HG02759 (cell line): ENCODE data around the gene GTF2A1.
"Not testable (repeated sequence)": the region's sequence is repeated elsewhere in the genome, so short reads cannot be mapped to it uniquely, and the experiment has no call there.

Source experiments
- ATAC-seq: cut with Tn5 transposase; IDR thresholded peaks from one replicate; pipeline ENCODE4 v1.9.1; 2021; ENCODE audit warnings: mild to moderate bottlenecking, moderate library complexity; ENCODE audit not compliant: unreplicated experiment

The GTF2A1 gene

GRCh38 chr14:81220830-81221578 lies at the start of gene GTF2A1:
Gene GTF2A1, minus strand, starts transcription at chr14:81220959. Its CDS starts 441 bp downstream, at chr14:81220518.
- ATAC-seq = peak; percentile 80

GRCh38 chr14:81269979-81270375 lies 49.2 kb upstream of the GTF2A1 start:
- ATAC-seq = no peak

GRCh38 chr14:81269100-81269978 lies 48.6 kb upstream of the GTF2A1 start:
- peak; percentile 75 for ATAC-seq

- ATAC-seq = no peak
Observed at GRCh38 chr14:81268016-81268416, 47.3 kb upstream of the GTF2A1 start.

GRCh38 chr14:81265636-81266169 lies 44.9 kb upstream of the GTF2A1 start:
- no peak for ATAC-seq

- no peak for ATAC-seq
Observed at GRCh38 chr14:81264671-81265070, 43.9 kb upstream of the GTF2A1 start.

- no peak for ATAC-seq
Observed at GRCh38 chr14:81263777-81264410, 43.1 kb upstream of the GTF2A1 start.

- no peak for ATAC-seq
Observed at GRCh38 chr14:81261176-81261575, 40.4 kb upstream of the GTF2A1 start.

- ATAC-seq = no peak
Observed at GRCh38 chr14:81260732-81261131, 40.0 kb upstream of the GTF2A1 start.

GRCh38 chr14:81256289-81256960 lies 35.7 kb upstream of the GTF2A1 start:
- ATAC-seq = peak; percentile 72

- no peak for ATAC-seq
Observed at GRCh38 chr14:81252278-81252677, 31.5 kb upstream of the GTF2A1 start.

GRCh38 chr14:81247271-81247766 lies 26.6 kb upstream of the GTF2A1 start:
- ATAC-seq = no peak

GRCh38 chr14:81246461-81247270 lies 25.9 kb upstream of the GTF2A1 start:
- no peak for ATAC-seq

GRCh38 chr14:81245771-81246170 lies 25.0 kb upstream of the GTF2A1 start:
- ATAC-seq = no peak

- not testable (repeated sequence) for ATAC-seq
Observed at GRCh38 chr14:81244431-81244830, 23.7 kb upstream of the GTF2A1 start.

- ATAC-seq = no peak
Observed at GRCh38 chr14:81243499-81243898, 22.7 kb upstream of the GTF2A1 start.

GRCh38 chr14:81236849-81237248 lies 16.1 kb upstream of the GTF2A1 start:
- ATAC-seq = not testable (repeated sequence)

- no peak for ATAC-seq
Observed at GRCh38 chr14:81236138-81236537, 15.4 kb upstream of the GTF2A1 start.

- peak; percentile 68 for ATAC-seq
Observed at GRCh38 chr14:81235096-81235495, 14.3 kb upstream of the GTF2A1 start.

GRCh38 chr14:81234278-81234677 lies 13.5 kb upstream of the GTF2A1 start:
- no peak for ATAC-seq
